EL (cell line): ENCODE results near the gene PDZD8.

ENCODE experiments used
- DNase-seq: peaks from one replicate; pipeline ENCODE4 v3.0.0-alpha.2; 2016

PDZD8 gene

GRCh38 chr10:117375360-117376178 is at the start of gene PDZD8:
TSS of gene PDZD8 (minus strand) at chr10:117375440. CDS start at chr10:117375227, 213 bp downstream.
- peak; percentile 92 for DNase-seq

- DNase-seq, result no peak
Measured at GRCh38 chr10:117424171-117424570, 48.9 kb upstream of the PDZD8 start.

GRCh38 chr10:117421985-117422384 is 46.7 kb upstream of the PDZD8 start:
- no peak for DNase-seq

GRCh38 chr10:117420768-117421167 is 45.5 kb upstream of the PDZD8 start:
- no peak for DNase-seq

- DNase-seq, result peak; percentile 39
Measured at GRCh38 chr10:117419921-117420320, 44.7 kb upstream of the PDZD8 start.

GRCh38 chr10:117419159-117419558 is 43.9 kb upstream of the PDZD8 start:
- DNase-seq, result no peak

- no peak for DNase-seq
Measured at GRCh38 chr10:117418121-117418520, 42.9 kb upstream of the PDZD8 start.

- no peak for DNase-seq
Measured at GRCh38 chr10:117417196-117417595, 42.0 kb upstream of the PDZD8 start.

GRCh38 chr10:117413928-117414618 is 38.8 kb upstream of the PDZD8 start:
- DNase-seq, result peak; percentile 35

- DNase-seq, result no peak
Measured at GRCh38 chr10:117412469-117413010, 37.3 kb upstream of the PDZD8 start.

- DNase-seq, result no peak
Measured at GRCh38 chr10:117411479-117412399, 36.5 kb upstream of the PDZD8 start.

GRCh38 chr10:117410557-117410956 is 35.3 kb upstream of the PDZD8 start:
- no peak for DNase-seq

GRCh38 chr10:117409549-117410305 is 34.5 kb upstream of the PDZD8 start:
- DNase-seq, result no peak

GRCh38 chr10:117408436-117409384 is 33.5 kb upstream of the PDZD8 start:
- no peak for DNase-seq

GRCh38 chr10:117405730-117406129 is 30.5 kb upstream of the PDZD8 start:
- DNase-seq, result no peak

GRCh38 chr10:117400329-117400728 is 25.1 kb upstream of the PDZD8 start:
- DNase-seq, result no peak

GRCh38 chr10:117399341-117400196 is 24.3 kb upstream of the PDZD8 start:
- no peak for DNase-seq

- DNase-seq, result no peak
Measured at GRCh38 chr10:117398029-117398428, 22.8 kb upstream of the PDZD8 start.

GRCh38 chr10:117391436-117392205 is 16.4 kb upstream of the PDZD8 start:
- DNase-seq, result peak; percentile 26
